NCI-H187 treated with DMSO at 0.1 percent for 48 hours (cell line): Measurements from ENCODE around the gene DDA1.

Experiments used
- DNase-seq: peaks from one replicate; lab custom pipeline; 2025; lab: John Stamatoyannopoulos, UW

Gene DDA1

GRCh38 chr19:17312189-17313113 lies 3.1 kb downstream of the DDA1 start:
- no peak for DNase-seq

- no peak for DNase-seq
Observed at GRCh38 chr19:17314007-17314593, 4.7 kb downstream of the DDA1 start.

DNA sequence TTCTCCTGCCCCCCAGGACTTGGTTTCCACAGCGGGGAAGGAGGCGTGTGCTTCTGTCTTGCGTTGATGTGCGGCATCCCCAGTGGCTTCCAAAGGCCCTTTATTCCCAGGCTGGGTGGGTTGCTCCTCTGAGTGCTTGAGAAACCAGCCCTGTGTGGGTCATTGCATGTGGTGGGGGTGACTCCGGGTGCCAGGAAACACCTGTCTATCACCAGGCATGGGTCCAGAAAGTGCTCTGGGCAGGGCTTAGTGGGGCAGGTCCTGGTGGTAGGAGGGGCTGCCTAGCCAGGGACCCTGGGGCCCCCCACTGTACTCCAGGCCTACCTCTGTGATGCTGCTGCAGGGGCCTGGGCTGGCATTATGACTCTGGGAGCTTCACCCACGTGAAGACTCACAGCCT lies 9.6 kb downstream of the DDA1 start:
- no peak for DNase-seq

- no peak for DNase-seq
Observed at GRCh38 chr19:17319473-17320238, 10.3 kb downstream of the DDA1 start.

- no peak for DNase-seq
Observed at GRCh38 chr19:17320435-17320834, 11.1 kb downstream of the DDA1 start.

GRCh38 chr19:17321655-17322489 lies 12.5 kb downstream of the DDA1 start:
- no peak for DNase-seq

GRCh38 chr19:17322854-17323253 lies 13.5 kb downstream of the DDA1 start:
- no peak for DNase-seq

GRCh38 chr19:17323300-17323963 lies 14.1 kb downstream of the DDA1 start:
- DNase-seq = no peak

- no peak for DNase-seq
Observed at GRCh38 chr19:17323964-17324332, 14.6 kb downstream of the DDA1 start.

DNA sequence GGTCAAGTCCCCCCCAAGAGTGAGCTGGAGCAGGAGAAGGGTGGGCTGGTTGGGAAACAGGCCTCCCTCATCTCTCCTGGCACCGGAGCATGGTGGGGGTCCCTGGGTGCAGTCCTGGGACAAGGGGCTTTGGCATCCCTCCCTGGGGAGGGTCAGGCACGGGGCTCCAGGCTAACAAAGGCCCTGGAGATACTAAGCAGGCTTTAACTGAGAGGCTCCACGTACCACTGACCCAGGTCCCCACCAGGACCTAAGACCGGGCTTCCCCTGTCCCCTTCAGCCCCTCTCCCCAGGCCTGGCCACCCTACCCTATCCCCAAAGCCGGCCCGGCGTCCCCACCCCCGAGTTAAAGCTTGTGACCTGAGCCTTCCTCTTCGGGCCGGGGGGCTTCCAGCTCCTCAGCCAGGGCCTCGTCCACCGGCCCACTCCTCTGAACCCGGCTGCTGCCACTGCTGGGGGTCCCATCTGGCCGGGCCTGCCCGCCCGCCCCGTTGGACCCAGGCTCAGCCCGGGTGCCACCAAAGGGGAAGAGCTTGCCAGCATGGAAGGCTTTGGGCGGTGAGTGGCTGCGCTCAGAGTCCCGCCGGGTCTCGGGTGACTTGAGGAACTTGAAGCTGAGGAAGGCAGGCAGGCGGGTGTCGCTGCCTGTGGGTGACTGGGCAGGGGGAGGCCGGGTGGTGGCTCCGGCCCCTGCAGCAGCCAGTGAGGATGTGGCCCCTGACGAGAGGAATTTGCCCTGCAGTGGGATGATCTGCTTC lies 15.2 kb downstream of the DDA1 start:
- no peak for DNase-seq

- DNase-seq = no peak
Observed at GRCh38 chr19:17325133-17325532, 15.8 kb downstream of the DDA1 start.

DNA sequence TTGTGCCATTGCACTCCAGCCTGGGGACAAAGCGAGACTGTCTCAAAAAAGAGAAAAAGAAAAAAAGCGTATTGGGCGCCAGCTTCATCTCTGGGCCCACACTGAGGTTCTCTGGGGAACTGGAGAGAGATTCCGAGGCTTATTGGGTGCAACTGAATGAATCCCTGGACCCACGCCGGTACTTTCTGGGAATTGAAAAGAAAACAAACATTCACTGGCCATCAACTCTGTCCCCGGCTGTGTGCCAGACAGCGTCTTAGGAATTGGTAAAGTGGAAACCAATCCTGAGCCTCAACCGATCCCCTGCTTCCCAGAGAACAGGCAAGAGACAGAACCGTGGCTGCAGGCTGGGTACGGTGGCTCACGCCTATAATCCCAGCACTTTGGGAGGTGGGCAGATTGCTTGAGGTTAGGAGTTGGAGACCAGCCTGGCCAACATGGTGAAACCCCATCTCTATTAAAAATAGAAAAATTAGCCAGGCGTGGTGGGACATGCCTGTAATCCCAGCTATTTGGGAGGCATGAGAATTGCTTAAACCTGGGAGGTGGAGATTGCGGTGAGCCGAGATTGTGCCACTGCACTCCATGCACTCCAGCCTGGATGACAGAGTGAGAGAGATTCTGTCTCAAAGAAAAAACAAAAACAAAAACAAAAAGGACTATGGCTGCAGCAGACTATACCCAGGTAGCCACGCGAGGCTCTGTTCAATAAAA lies 16.7 kb downstream of the DDA1 start:
- no peak for DNase-seq

GRCh38 chr19:17326595-17326966 lies 17.2 kb downstream of the DDA1 start:
- DNase-seq = no peak

DNA sequence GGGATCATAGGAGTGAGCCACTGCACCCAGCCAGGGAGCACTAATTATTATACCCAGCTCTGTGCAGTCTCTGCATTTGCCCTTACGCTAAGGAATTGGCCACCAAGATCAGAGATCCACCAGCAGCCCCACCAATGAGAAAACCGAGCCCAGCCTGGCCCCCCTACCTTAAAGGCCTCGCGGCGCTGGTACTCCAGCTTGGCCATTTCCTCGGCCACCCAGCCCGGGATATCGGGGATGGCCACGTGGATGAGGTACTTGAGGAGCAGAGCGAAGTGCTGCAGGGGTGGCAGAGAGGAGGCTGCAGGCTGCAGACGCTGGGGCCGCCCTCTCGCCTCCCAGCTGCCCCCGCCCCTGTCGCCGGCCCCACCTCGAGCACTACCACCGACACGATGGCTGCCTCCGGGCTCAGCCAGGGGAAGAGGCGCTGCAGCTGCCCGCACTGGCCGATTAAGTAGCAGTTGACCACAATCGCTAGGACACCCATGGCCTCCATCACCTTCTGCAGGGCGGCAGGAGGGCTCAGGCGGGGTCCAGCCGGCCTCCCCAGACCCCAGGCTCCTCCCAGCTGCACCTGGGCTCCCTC lies 17.8 kb downstream of the DDA1 start:
- no peak for DNase-seq

DNA sequence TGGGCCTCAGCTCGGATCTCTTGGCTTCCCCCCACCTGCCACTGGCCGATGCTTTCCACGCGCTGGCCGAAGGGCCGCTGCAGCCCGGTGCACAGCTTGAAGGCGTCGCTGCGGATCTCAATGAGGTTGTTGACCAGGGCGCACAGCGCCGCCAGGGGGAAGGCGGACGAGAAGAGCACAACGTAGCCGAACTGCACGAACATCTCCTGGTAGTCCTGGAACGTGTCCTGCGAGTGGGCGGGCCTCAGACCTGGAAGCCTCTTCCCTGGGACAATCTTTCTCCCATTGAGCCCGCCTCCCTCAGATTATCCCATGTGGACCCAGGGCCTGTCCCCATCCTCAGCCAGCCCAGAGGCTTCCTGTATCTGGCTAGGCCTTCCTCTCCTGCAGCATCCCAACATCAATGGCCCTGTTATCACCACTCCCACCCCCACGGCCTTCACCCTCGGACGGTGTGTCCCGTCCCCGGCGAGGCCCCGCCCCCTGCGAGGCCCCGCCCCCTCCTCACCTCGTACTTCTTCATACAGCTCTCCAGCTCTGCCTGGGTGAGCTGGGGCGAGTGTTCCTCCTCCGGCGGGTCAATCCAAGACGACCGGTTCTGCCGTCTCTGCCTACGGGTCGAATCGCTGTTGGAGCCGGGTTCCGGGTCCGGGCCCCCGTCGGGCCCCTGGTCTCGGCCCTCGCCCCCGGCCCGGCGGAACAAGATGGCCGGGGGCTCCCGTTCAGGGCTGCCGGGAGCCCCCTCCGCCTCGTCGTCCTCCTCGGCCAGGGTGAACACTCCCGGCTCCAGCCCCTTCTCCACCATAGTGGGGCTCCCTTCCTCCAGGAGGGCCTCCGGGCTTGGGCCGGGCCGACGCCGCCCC lies 18.5 kb downstream of the DDA1 start:
- DNase-seq = no peak

GRCh38 chr19:17328517-17329365 lies 19.4 kb downstream of the DDA1 start:
- no peak for DNase-seq

GRCh38 chr19:17329366-17330261 lies 20.3 kb downstream of the DDA1 start:
- no peak for DNase-seq
